ENCODE data around the gene RBM4.
"Not testable (repeated sequence)": the region's sequence is repeated elsewhere in the genome, so short reads cannot be mapped to it uniquely, and the experiment has no call there.

Gene RBM4

DNA sequence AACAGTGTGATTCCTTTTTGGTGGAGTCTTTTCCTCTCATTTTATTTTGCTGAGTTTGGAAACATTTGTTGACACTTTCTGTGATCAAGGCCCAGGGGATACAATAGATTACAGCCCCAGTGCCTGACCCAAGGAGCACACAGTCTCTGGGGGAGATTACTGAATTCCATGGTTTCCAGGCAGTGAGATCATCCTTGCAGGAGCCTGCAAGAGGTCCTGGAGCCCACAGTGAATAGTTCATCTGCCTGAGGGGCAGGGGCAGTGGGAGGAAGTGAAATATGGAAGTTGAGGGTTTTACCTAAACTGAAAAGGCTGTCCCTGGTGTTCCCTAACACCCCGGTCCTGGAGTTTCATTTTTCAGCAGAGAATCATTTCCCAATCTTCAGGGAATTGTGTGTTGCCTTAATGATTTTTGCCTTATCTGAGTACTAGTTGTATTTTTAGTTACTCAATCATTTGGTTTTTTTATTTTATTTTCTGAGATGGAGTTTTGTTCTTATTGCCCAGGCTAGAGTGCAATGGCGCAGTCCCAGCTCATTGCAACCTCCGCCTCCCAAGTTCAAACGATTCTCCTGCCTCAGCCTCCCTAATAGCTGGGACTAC lies 37.8 kb upstream of the RBM4 start:
- no peak overlapping the region for H3K4me3 ChIP-seq (ENCODE audit: low read depth, low read length)
- H3K27me3 ChIP-seq (ENCODE audit: control insufficient read depth, insufficient read depth, low read length): no peaks in the 10 kb centered on the region
- H3K4me1 ChIP-seq (ENCODE audit: control insufficient read depth, insufficient read depth, low read length): no peaks in the 10 kb centered on the region
- H3K36me3 ChIP-seq (ENCODE audit: control insufficient read depth, insufficient read depth, low read length): peaks cover 44% of the 10 kb centered on the region
- H3K27ac ChIP-seq (ENCODE audit: low read depth, low read length): no peak overlapping the region
- H3K9me3 ChIP-seq (ENCODE audit: control insufficient read depth, insufficient read depth, low read length): no peaks in the 10 kb centered on the region
- H3K9ac ChIP-seq (ENCODE audit: low read depth, low read length): no peak overlapping the region

DNA sequence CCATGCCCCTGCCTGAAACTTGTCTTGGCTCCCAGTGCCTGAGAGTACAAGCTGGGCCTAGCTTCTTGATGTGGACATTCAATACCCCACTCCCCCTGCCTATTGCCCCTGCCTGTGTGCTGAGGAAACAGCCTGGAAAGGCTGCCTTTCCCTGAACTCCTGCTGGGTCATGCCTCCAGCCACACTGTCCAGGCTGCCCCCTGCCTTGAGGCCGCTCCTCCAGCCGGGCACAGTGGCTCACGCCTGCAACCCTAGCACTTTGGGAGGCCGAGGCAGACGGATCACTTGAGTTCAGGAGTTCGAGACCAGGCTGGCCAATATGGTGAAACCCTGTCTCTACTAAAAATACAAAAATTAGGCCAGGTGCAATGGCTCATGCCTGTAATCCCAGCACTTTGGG lies 35.4 kb upstream of the RBM4 start:
- H3K9ac ChIP-seq (ENCODE audit: low read depth, low read length): no peak overlapping the region
- no peaks in the 10 kb centered on the region for H3K9me3 ChIP-seq (ENCODE audit: control insufficient read depth, insufficient read depth, low read length)
- no peak overlapping the region for H3K4me3 ChIP-seq (ENCODE audit: low read depth, low read length)
- H3K4me1 ChIP-seq (ENCODE audit: control insufficient read depth, insufficient read depth, low read length): no peaks in the 10 kb centered on the region
- peaks cover 53% of the 10 kb centered on the region for H3K36me3 ChIP-seq (ENCODE audit: control insufficient read depth, insufficient read depth, low read length)
- H3K27me3 ChIP-seq (ENCODE audit: control insufficient read depth, insufficient read depth, low read length): no peaks in the 10 kb centered on the region
- H3K27ac ChIP-seq (ENCODE audit: low read depth, low read length): no peak overlapping the region

DNA sequence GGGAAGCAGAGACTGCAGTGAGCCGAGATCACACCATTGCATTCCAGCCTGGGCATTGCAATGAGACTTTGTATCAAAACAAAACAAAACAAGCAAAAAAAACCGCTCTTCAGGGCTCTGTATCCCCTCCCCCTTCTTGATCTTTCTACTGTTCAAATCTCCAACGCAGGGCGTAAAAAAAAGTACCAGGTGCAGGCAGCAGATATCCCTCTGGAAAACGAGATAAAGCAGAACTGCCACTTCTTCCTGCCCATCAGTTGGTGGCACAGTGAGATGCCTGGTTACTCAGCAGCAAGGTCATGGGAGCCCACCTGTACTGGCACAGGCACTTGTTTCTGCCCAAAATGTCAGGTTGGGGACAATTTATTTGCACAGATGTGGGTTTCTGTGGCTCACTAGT lies 34.3 kb upstream of the RBM4 start:
- Histone ChIP-seq H3K4me1 (ENCODE audit: control insufficient read depth, insufficient read depth, low read length) (no peaks in the 10 kb centered on the region), H3K4me3 (ENCODE audit: low read depth, low read length) (no peak overlapping the region), H3K36me3 (ENCODE audit: control insufficient read depth, insufficient read depth, low read length) (peaks cover 47% of the 10 kb centered on the region), H3K27me3 (ENCODE audit: control insufficient read depth, insufficient read depth, low read length) (no peaks in the 10 kb centered on the region), H3K9me3 (ENCODE audit: control insufficient read depth, insufficient read depth, low read length) (no peaks in the 10 kb centered on the region), H3K9ac (ENCODE audit: low read depth, low read length) (no peak overlapping the region), H3K27ac (ENCODE audit: low read depth, low read length) (no peak overlapping the region)

DNA sequence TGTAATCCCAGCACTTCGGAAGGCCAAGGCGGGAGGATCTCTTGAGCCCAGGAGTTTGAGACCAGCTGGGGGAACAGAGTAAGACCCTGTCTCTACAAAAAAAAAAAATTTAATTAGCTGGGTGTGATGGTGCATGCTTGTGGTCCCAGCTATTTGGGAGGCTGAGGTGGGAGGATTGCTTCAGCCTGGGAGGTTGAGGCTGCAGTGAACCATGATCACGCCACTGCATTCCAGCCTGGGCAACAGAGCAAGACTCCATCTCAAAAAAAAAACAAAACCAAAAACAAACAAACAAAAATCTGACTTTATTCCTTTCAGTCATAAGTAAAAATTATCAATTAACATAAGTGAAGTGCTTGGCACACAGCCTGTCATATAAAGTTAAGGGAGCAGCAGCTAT lies 31.9 kb upstream of the RBM4 start:
- not testable (repeated sequence) for H3K27ac ChIP-seq (ENCODE audit: low read depth, low read length); H3K9ac ChIP-seq (ENCODE audit: low read depth, low read length); H3K27me3 ChIP-seq (ENCODE audit: control insufficient read depth, insufficient read depth, low read length)

DNA sequence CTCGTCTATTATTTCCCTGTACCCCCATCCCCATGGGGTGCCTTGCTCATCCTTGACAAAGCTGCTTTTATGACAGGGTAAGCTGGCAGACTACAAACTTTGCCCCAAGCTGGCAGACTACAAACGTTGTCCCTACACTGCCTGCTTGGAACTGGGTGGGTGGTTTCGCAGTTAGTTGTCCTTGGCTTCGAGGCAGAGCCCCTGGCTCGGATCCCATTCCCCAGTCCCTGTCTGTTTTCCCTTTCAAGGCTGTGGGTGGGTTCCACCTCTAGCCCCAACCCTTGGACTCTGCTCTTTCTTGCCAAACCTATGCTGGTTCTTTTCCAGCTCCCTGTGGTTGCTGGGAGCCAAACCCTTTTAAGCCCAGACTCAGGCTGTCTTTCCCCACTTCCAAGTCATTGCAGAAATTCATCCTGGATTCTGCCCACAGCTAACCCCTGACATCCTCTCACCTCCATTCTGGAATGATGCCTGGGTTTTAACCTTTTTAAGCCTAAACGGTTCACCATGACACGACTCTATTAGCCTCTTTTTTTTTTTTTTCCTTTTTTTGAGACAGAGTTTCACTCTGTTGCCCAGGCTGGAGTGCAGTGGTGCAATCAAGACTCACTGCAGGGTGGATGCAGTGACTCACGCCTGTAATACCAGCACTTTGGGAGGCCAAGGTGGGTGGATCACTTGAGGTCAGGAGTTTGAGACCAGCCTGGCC lies 31.2 kb upstream of the RBM4 start:
- no peak overlapping the region for H3K27ac ChIP-seq (ENCODE audit: low read depth, low read length)
- no peak overlapping the region for H3K9ac ChIP-seq (ENCODE audit: low read depth, low read length)
- no peaks in the 10 kb centered on the region for H3K27me3 ChIP-seq (ENCODE audit: control insufficient read depth, insufficient read depth, low read length)
- no peak overlapping the region for H3K4me3 ChIP-seq (ENCODE audit: low read depth, low read length)
- peaks cover 31% of the 10 kb centered on the region for H3K36me3 ChIP-seq (ENCODE audit: control insufficient read depth, insufficient read depth, low read length)
- H3K9me3 ChIP-seq (ENCODE audit: control insufficient read depth, insufficient read depth, low read length): no peaks in the 10 kb centered on the region
- H3K4me1 ChIP-seq (ENCODE audit: control insufficient read depth, insufficient read depth, low read length): no peaks in the 10 kb centered on the region

More for the DNA sequence above, 31.9 kb upstream of the RBM4 start:
- H3K4me1 ChIP-seq (ENCODE audit: control insufficient read depth, insufficient read depth, low read length); H3K4me3 ChIP-seq (ENCODE audit: low read depth, low read length); H3K9me3 ChIP-seq (ENCODE audit: control insufficient read depth, insufficient read depth, low read length): not testable (repeated sequence)
- H3K36me3 ChIP-seq (ENCODE audit: control insufficient read depth, insufficient read depth, low read length): peaks cover 35% of the 10 kb centered on the region

DNA sequence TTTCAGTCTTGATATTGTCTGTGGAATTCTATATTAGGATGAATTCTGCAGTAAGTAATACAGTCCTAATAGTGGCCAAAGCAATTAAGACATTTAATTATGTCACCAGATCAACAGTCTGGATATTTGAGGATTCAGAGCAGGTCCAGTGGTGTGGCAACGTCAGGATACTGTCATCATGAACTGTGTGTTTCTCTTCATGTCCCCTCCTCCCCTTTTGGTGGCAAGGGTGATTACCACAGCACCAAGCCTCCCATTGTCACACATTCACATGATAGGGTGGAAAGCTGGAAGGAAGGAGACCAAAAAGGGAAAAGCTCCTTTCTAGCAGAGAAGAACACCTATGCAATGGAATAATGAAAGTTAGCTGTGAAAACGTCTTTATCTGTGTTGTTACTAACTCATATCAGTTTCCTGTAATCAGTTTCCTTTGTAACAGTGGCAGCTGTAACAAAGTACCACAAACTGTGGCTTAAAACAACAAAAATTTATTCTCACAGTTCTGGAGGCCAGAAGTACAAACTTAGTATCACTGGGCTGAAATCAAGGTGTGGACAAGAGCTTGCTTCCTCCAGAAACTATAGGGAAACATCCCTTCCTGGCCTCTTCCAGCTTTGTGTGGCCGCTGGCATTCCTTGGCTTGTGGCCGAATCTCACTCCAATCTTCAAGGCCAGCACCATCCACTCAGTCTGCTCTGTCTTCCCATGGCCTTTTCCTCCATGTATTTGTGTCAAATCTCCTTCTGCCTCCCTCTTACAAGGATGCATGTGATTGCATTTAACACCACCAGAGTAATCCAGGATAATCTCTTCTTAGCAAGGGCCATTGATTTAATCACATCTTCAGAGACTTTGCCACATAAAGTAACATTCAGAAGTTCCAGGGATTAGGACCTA lies 28.5 kb upstream of the RBM4 start:
- Histone ChIP-seq H3K4me3 (ENCODE audit: low read depth, low read length) (no peak overlapping the region), H3K27ac (ENCODE audit: low read depth, low read length) (no peak overlapping the region), H3K36me3 (ENCODE audit: control insufficient read depth, insufficient read depth, low read length) (peaks cover 16% of the 10 kb centered on the region), H3K4me1 (ENCODE audit: control insufficient read depth, insufficient read depth, low read length) (no peaks in the 10 kb centered on the region), H3K9me3 (ENCODE audit: control insufficient read depth, insufficient read depth, low read length) (no peaks in the 10 kb centered on the region), H3K27me3 (ENCODE audit: control insufficient read depth, insufficient read depth, low read length) (no peaks in the 10 kb centered on the region), H3K9ac (ENCODE audit: low read depth, low read length) (no peak overlapping the region)

DNA sequence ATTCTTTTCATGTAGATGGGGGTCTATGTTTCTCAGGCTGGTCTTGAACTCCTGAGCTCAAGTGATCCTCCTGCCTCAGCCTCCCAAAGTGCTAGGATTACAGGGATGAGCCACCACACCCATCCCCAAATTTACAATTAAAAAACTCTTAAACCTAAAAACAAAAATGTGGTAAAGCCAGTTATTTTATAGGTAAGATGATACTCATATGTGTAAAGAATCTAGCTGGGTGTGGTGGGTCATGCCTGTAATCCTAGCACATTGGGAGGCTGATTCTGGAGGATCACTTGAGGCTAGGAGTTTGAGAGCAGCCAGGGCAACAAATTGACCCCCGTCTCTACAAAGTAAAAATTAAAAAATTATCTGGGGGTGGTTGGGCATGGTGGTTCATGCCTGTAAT lies 26.0 kb upstream of the RBM4 start:
- no peaks in the 10 kb centered on the region for H3K4me1 ChIP-seq (ENCODE audit: control insufficient read depth, insufficient read depth, low read length)
- H3K9me3 ChIP-seq (ENCODE audit: control insufficient read depth, insufficient read depth, low read length): no peaks in the 10 kb centered on the region

DNA sequence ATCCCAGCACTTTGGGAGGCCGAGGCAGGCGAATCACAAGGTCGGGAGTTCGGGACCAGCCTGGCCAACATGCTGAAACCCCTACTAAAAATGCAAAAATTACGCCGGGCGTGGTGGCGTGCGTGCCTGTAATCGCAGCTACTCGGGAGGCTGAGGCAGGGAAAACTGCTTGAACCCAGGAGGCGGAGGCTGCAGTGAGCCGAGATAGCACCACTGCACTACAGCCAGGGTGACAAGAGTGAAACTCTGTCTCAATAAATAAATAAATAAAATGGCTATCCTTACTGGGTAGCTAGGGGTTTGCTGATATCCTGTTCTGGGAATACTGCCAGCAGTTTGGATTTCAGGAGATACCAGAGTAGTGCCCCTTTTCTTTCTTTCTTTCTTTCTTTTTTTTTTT lies 24.4 kb upstream of the RBM4 start:
- H3K27me3 ChIP-seq (ENCODE audit: control insufficient read depth, insufficient read depth, low read length): no peaks in the 10 kb centered on the region
- no peak overlapping the region for H3K27ac ChIP-seq (ENCODE audit: low read depth, low read length)
- no peaks in the 10 kb centered on the region for H3K9me3 ChIP-seq (ENCODE audit: control insufficient read depth, insufficient read depth, low read length)
- no peak overlapping the region for H3K4me3 ChIP-seq (ENCODE audit: low read depth, low read length)
- peaks cover 13% of the 10 kb centered on the region for H3K4me1 ChIP-seq (ENCODE audit: control insufficient read depth, insufficient read depth, low read length)
- H3K36me3 ChIP-seq (ENCODE audit: control insufficient read depth, insufficient read depth, low read length): peaks cover 18% of the 10 kb centered on the region
- no peak overlapping the region for H3K9ac ChIP-seq (ENCODE audit: low read depth, low read length)

More for the DNA sequence above, 26.0 kb upstream of the RBM4 start:
- H3K27ac ChIP-seq (ENCODE audit: low read depth, low read length): no peak overlapping the region
- H3K4me3 ChIP-seq (ENCODE audit: low read depth, low read length): no peak overlapping the region
- peaks cover 1% of the 10 kb centered on the region for H3K36me3 ChIP-seq (ENCODE audit: control insufficient read depth, insufficient read depth, low read length)
- no peaks in the 10 kb centered on the region for H3K27me3 ChIP-seq (ENCODE audit: control insufficient read depth, insufficient read depth, low read length)
- H3K9ac ChIP-seq (ENCODE audit: low read depth, low read length): no peak overlapping the region

DNA sequence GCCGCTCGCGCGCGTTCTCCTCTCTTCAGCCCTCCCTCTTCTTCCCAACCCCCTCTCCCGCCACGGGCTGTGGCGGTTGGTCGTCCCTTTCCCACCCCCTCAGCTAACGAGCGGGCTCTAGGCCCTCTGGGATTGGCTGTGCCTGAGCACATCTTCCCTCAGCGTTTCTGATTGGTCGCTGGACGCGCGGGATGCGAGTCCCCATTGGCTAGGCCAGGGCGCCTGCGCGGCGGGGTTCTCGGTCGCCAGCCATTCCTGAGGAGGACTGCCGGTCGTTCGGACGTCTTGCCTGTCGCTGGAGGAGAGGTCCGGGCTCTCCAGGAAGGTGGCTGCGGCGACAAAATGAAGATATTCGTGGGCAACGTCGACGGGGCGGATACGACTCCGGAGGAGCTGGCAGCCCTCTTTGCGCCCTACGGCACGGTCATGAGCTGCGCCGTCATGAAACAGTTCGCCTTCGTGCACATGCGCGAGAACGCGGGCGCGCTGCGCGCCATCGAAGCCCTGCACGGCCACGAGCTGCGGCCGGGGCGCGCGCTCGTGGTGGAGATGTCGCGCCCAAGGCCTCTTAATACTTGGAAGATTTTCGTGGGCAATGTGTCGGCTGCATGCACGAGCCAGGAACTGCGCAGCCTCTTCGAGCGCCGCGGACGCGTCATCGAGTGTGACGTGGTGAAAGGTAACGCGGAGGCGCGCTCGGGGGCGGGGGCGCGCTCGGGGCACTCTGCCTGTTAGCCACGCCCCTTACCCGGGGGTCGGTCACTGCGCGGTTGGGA lies 21.9 kb upstream of the RBM4 start, which contains the start of gene RBM14:
TSS of gene RBM14 (plus strand) at position 252 of the 776 bp plus-strand sequence. CDS start at position 343, 91 bp downstream.
- H3K4me1 ChIP-seq (ENCODE audit: control insufficient read depth, insufficient read depth, low read length): peaks cover 15% of the 10 kb centered on the region
- no peaks in the 10 kb centered on the region for H3K27me3 ChIP-seq (ENCODE audit: control insufficient read depth, insufficient read depth, low read length)
- H3K9ac ChIP-seq (ENCODE audit: low read depth, low read length): peak within 1 kb of the TSS; percentile 95
- peaks cover 36% of the 10 kb centered on the region for H3K36me3 ChIP-seq (ENCODE audit: control insufficient read depth, insufficient read depth, low read length)
- peak within 1 kb of the TSS; percentile 97 for H3K27ac ChIP-seq (ENCODE audit: low read depth, low read length)
- no peaks in the 10 kb centered on the region for H3K9me3 ChIP-seq (ENCODE audit: control insufficient read depth, insufficient read depth, low read length)
- peak within 1 kb of the TSS; percentile 89 for H3K4me3 ChIP-seq (ENCODE audit: low read depth, low read length)

DNA sequence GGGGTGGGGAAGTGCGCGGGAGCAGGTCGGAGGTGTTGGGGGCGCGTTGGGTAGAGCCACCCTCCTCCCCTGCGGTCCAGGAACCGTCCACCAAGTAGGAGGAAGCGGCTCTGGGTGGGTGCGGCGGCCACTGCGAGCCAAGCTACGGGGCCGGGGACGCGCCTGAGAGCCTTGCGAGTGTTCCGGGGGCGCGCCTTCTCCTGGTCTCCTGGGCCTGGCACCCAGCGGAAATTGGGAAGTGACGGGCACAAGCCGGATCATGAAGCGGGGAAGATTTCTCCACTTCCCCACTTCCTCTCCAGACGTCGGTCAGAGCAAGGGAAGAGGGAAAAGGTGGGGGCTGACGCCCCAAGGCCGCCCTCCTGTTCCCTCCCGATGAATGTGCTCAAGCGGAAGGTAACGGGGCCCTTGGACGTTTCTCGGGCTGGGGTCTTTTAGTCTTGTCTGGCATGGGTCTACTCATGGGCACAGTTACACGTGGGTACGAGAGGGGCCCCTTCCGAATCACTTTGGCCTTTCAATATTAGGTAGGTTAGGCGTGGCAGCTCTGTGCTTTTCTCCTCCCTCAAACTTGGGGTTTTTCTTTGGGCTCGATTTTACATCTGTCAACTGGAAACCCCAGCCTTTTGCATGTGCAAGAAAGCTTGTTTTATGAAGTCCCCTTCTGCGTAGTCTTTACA lies 21.2 kb upstream of the RBM4 start:
- peaks cover 43% of the 10 kb centered on the region for H3K36me3 ChIP-seq (ENCODE audit: control insufficient read depth, insufficient read depth, low read length)
- no peaks in the 10 kb centered on the region for H3K9me3 ChIP-seq (ENCODE audit: control insufficient read depth, insufficient read depth, low read length)
- H3K4me3 ChIP-seq (ENCODE audit: low read depth, low read length): peak overlapping the region; percentile 89
- H3K4me1 ChIP-seq (ENCODE audit: control insufficient read depth, insufficient read depth, low read length): peaks cover 15% of the 10 kb centered on the region
- H3K27me3 ChIP-seq (ENCODE audit: control insufficient read depth, insufficient read depth, low read length): no peaks in the 10 kb centered on the region
- H3K9ac ChIP-seq (ENCODE audit: low read depth, low read length): peak overlapping the region; percentile 95
- H3K27ac ChIP-seq (ENCODE audit: low read depth, low read length): peak overlapping the region; percentile 97

All from HUES48 (cell line).